Thoracic aorta (tissue), 2 donors: Measurements from ENCODE around the gene AGBL5. TPM values are rescaled to one million over a fixed set of nuclear protein-coding genes. Genes with fewer than 3 reads are reported as not detected.
"Not testable (repeated sequence)": the region's sequence is repeated elsewhere in the genome, so short reads cannot be mapped to it uniquely, and the experiment has no call there.

Source experiments
- ATAC-seq: fragments of 150-250 bp; one replicate; pipeline ENCODE4 v1.8.0; 2017; ENCODE audit warnings: low read depth; ENCODE audit not compliant: insufficient number of reproducible peaks, low FRiP score
- DNase-seq: peaks from one replicate; pipeline ENCODE4 v3.0.0-alpha.2; 2020; ENCODE audit warnings: low spot score
- H3K27ac ChIP-seq, 2 donors: fragments of 200-600 bp; sonication (generic); 1 replicate in 1 of 2; 2 replicates in 1 of 2; pipeline ENCODE4 v1.5.1; 2016; ENCODE audit warnings: mild to moderate bottlenecking in 2 of 2, moderate library complexity in 2 of 2
- H3K27me3 ChIP-seq: fragments of 200-600 bp; sonication (generic); replicated peaks from 2 replicates; pipeline ENCODE4 v1.6.0; 2016; ENCODE audit warnings: mild to moderate bottlenecking; ENCODE audit not compliant: insufficient read depth
- H3K36me3 ChIP-seq: fragments of 200-600 bp; sonication (generic); one replicate; pipeline ENCODE4 v1.5.1; 2016
- H3K4me1 ChIP-seq, 2 donors: fragments of 200-600 bp; sonication (generic); 1 replicate in 1 of 2; 2 replicates in 1 of 2; pipeline versions ENCODE4 v1.5.1 to v1.6.0; 2016; ENCODE audit warnings: low read depth in 2 of 2, mild to moderate bottlenecking in 1 of 2; ENCODE audit not compliant: control insufficient read depth in 1 of 2
- H3K4me3 ChIP-seq: fragments of 200-600 bp; sonication (generic); 2 replicates; pipeline ENCODE4 v1.5.1; 2016; ENCODE audit warnings: mild to moderate bottlenecking
- H3K9me3 ChIP-seq: fragments of 200-600 bp; sonication (generic); 2 replicates; pipeline ENCODE4 v1.5.1; 2016
- total RNA-seq, 2 donors: library from RNA; depleted of rRNA; stranded (reverse); fragments of >200 nt; gene quantifications; one replicate each; pipeline versions ENCODE4 v1.1.0 to v1.2.3, GENCODE V29; 2016
- TF ChIP-seq, protein P1 (sequence below): fragments of 200-600 bp; sonication (generic); IDR thresholded peaks from one replicate; pipeline ENCODE4 v1.5.1; 2019; ENCODE audit warnings: antibody characterized with exemption

Gene AGBL5
- total RNA-seq, 2 donors from 2014 or later, result 7.8 to 10.8 TPM

- DNase-seq (no peak), ATAC-seq (no peak)
- Histone ChIP-seq H3K36me3 (no peaks in the 10 kb centered on the region), H3K27me3 (no peaks in the 10 kb centered on the region), H3K9me3 (no peaks in the 10 kb centered on the region), H3K4me3 (no peak overlapping the region), H3K4me1 (peaks cover 6 to 15% of the 10 kb centered on the region in 2 donors), H3K27ac (no peak overlapping the region)
- TF ChIP-seq, protein P1, sequence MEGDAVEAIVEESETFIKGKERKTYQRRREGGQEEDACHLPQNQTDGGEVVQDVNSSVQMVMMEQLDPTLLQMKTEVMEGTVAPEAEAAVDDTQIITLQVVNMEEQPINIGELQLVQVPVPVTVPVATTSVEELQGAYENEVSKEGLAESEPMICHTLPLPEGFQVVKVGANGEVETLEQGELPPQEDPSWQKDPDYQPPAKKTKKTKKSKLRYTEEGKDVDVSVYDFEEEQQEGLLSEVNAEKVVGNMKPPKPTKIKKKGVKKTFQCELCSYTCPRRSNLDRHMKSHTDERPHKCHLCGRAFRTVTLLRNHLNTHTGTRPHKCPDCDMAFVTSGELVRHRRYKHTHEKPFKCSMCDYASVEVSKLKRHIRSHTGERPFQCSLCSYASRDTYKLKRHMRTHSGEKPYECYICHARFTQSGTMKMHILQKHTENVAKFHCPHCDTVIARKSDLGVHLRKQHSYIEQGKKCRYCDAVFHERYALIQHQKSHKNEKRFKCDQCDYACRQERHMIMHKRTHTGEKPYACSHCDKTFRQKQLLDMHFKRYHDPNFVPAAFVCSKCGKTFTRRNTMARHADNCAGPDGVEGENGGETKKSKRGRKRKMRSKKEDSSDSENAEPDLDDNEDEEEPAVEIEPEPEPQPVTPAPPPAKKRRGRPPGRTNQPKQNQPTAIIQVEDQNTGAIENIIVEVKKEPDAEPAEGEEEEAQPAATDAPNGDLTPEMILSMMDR, result no peak
Measured at GRCh38 chr2:27115519-27115918, 64.1 kb downstream of the AGBL5 start.

DNA sequence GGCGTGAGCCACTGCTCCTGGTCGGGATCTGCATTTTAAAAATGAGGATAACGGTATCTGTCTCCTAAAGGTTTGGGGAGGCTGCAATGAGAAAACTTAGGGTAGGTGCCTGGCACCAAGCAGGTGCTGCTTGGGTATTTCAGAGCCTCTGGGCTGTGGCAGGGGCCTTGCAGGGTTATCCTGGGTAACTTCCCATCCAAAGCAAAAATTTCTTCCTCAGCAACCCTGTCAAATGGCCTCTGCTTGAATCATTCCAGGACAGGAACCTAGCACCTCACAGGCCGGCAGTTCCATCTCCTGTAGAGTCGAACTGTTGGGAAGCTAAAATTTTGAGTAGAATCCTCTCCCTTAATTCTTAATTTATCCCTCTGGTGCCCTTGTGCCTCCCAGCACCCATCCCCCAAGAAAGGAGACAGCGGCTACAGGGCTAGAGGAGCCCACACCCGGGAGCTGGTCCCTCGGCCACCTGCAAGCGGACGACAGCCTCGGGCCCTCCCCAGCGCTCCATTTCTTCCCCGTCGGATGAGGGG, 66.6 kb downstream of the AGBL5 start:
- H3K9me3 ChIP-seq, result no peaks in the 10 kb centered on the region
- no peak for DNase-seq
- no peaks in the 10 kb centered on the region for H3K27me3 ChIP-seq
- no peaks in the 10 kb centered on the region for H3K36me3 ChIP-seq
- peaks cover 7 to 15% of the 10 kb centered on the region in 2 donors for H3K4me1 ChIP-seq
- TF ChIP-seq, protein P1, result no peak
- H3K4me3 ChIP-seq, result peak overlapping the region; percentile 68
- ATAC-seq, result no peak
- no peak overlapping the region for H3K27ac ChIP-seq

GRCh38 chr2:27118525-27119329, 67.3 kb downstream of the AGBL5 start, which contains the start of gene CGREF1:
Gene CGREF1 (minus strand): TSS chr2:27119128. CDS start chr2:27104366, 14,762 bp downstream.
- TF ChIP-seq, protein P1, result no peak
- DNase-seq, result no peak
- H3K27ac ChIP-seq, result no peak within 1 kb of the TSS
- no peaks in the 10 kb centered on the region for H3K27me3 ChIP-seq
- no peak for ATAC-seq
- H3K4me1 ChIP-seq, result peaks cover 9 to 15% of the 10 kb centered on the region in 2 donors
- H3K9me3 ChIP-seq, result no peaks in the 10 kb centered on the region
- H3K36me3 ChIP-seq, result no peaks in the 10 kb centered on the region
- peak within 1 kb of the TSS; percentile 68 for H3K4me3 ChIP-seq

GRCh38 chr2:27119330-27119670, 67.8 kb downstream of the AGBL5 start:
- ATAC-seq, H3K27ac ChIP-seq, H3K27me3 ChIP-seq, H3K9me3 ChIP-seq, DNase-seq, H3K36me3 ChIP-seq: not testable (repeated sequence)
- Histone ChIP-seq H3K4me1 (peaks cover 9 to 15% of the 10 kb centered on the region in 2 donors), H3K4me3 (peak overlapping the region; percentile 68)

Other genes starting within 250 kb of the AGBL5 start
- not detected for gene DPYSL5, start 203.5 kb upstream of the AGBL5 start, total RNA-seq
- gene MAPRE3, start 81.0 kb upstream of the AGBL5 start, total RNA-seq, result 10 to 100 TPM in 1 of 2 donors, 1 to 10 TPM in 1; 9.1 to 29.9 TPM
- 10 to 100 TPM; 68.2 to 84.4 TPM for gene TMEM214, start 18.7 kb upstream of the AGBL5 start, total RNA-seq
- gene OST4, start 20.0 kb downstream of the AGBL5 start, total RNA-seq, result 100 to 1,000 TPM; 147 to 272 TPM
- 100 to 1,000 TPM; 231 to 309 TPM for gene EMILIN1, start 26.9 kb downstream of the AGBL5 start, total RNA-seq
- gene KHK, start 35.1 kb downstream of the AGBL5 start, total RNA-seq, result 1 to 10 TPM; 1.5 to 2.6 TPM
- gene CGREF1, start 67.5 kb downstream of the AGBL5 start, total RNA-seq, result 10 to 100 TPM; 18.8 to 19.8 TPM
- under 1 TPM in 1 of 2 donors, not detected in 1; 0.27 TPM for gene ABHD1, start 72.1 kb downstream of the AGBL5 start, total RNA-seq
- 10 to 100 TPM; 64.3 to 92.3 TPM for gene PREB, start 83.0 kb downstream of the AGBL5 start, total RNA-seq
- gene PRR30, start 87.7 kb downstream of the AGBL5 start, total RNA-seq, result not detected
- gene TCF23, start 97.3 kb downstream of the AGBL5 start, total RNA-seq, result not detected
- gene ATRAID, start 160.4 kb downstream of the AGBL5 start, total RNA-seq, result 100 to 1,000 TPM in 1 of 2 donors, 10 to 100 TPM in 1; 90.0 to 174 TPM
- 10 to 100 TPM; 26.0 to 51.2 TPM for gene SLC5A6, start 160.6 kb downstream of the AGBL5 start, total RNA-seq
- 10 to 100 TPM; 16.2 to 25.0 TPM for gene CAD, start 165.7 kb downstream of the AGBL5 start, total RNA-seq
- gene SLC30A3, start 211.4 kb downstream of the AGBL5 start, total RNA-seq, result 1 to 10 TPM; 4.4 to 8.5 TPM
- under 1 TPM in 1 of 2 donors, not detected in 1; 0.68 TPM for gene DNAJC5G, start 223.8 kb downstream of the AGBL5 start, total RNA-seq
- gene TRIM54, start 230.8 kb downstream of the AGBL5 start, total RNA-seq, result 1 to 10 TPM in 1 of 2 donors, under 1 TPM in 1; 0.41 to 2.5 TPM